Right atrium auricular region (tissue), 2 donors: Measurements from ENCODE around the gene ADCY3. TPM values are rescaled to one million over a fixed set of nuclear protein-coding genes. Genes with fewer than 3 reads are reported as not detected.

Experiments used
- DNase-seq: peaks from one replicate; pipeline ENCODE4 v3.0.0-alpha.2; 2019; ENCODE audit warnings: low spot score
- H3K27ac ChIP-seq, 2 donors: fragments of 200-600 bp; sonication (generic); 1 replicate in 1 of 2; 2 replicates in 1 of 2; pipeline ENCODE4 v1.5.1; 2016 to 2019
- H3K27me3 ChIP-seq, 2 donors: fragments of 200-600 bp; sonication (generic); one replicate each; pipeline versions ENCODE4 v1.5.1 to v1.6.0; 2017 to 2019
- H3K36me3 ChIP-seq: fragments of 200-600 bp; sonication (generic); one replicate; pipeline ENCODE4 v1.5.1; 2016
- H3K4me1 ChIP-seq, 2 donors: fragments of 200-600 bp; sonication (generic); one replicate each; pipeline versions ENCODE4 v1.5.1 to v1.6.0; 2017 to 2019
- H3K4me3 ChIP-seq, 2 donors: fragments of 200-600 bp; sonication (generic); 1 replicate in 1 of 2; 2 replicates in 1 of 2; pipeline ENCODE4 v1.5.1; 2017 to 2019; ENCODE audit warnings: mild to moderate bottlenecking in 1 of 2, moderate library complexity in 1 of 2
- H3K9me3 ChIP-seq, 2 donors: fragments of 200-600 bp; sonication (generic); one replicate each; pipeline ENCODE4 v1.5.1; 2019
- total RNA-seq, 2 donors: library from RNA; depleted of rRNA; stranded (reverse); fragments of >200 nt; gene quantifications; one replicate each; pipeline ENCODE4 v1.1.0, GENCODE V29; 2016
- TF ChIP-seq, protein P1 (sequence below), 2 donors: fragments of 200-600 bp; sonication (generic); IDR thresholded peaks; one replicate each; pipeline ENCODE4 v1.5.1; 2019; ENCODE audit warnings: antibody characterized with exemption in 2 of 2

The ADCY3 gene
- total RNA-seq, 2 donors from 2014 or later = 14.1 to 28.4 TPM

DNA sequence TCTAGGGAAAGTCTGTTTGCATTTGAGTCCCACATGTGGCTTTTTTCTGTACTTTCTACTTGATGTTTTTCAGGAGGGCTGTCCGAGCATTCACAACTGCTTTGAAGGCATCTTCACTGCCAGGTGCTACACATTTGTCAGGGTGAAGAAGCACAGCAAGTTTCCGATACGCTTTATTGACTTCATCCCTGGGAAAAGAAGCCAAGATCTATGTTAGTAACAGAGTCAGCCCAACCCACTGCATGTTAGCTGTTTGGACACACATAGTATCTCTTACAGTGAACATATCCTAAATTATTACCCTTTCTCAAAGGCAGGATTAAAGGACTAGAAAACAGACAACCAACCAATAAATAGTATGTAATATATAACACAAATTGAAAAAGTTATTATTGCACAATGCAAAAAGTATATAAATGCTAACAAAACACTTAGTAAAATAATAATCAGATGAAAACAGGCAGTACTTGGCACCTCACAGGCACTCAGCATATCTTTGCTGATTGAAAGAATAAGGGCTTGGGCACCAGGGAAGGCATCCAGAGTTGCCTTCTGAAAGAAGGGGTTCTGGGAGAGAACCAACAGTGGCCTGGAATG is 27.6 kb upstream of the ADCY3 start:
- Histone ChIP-seq H3K4me1 (no peaks in the 10 kb centered on the region), H3K36me3 (peaks cover 31% of the 10 kb centered on the region), H3K27ac (no peak overlapping the region), H3K4me3 (no peak overlapping the region), H3K9me3 (no peaks in the 10 kb centered on the region), H3K27me3 (no peaks in the 10 kb centered on the region)
- DNase-seq = no peak
- TF ChIP-seq, protein P1, sequence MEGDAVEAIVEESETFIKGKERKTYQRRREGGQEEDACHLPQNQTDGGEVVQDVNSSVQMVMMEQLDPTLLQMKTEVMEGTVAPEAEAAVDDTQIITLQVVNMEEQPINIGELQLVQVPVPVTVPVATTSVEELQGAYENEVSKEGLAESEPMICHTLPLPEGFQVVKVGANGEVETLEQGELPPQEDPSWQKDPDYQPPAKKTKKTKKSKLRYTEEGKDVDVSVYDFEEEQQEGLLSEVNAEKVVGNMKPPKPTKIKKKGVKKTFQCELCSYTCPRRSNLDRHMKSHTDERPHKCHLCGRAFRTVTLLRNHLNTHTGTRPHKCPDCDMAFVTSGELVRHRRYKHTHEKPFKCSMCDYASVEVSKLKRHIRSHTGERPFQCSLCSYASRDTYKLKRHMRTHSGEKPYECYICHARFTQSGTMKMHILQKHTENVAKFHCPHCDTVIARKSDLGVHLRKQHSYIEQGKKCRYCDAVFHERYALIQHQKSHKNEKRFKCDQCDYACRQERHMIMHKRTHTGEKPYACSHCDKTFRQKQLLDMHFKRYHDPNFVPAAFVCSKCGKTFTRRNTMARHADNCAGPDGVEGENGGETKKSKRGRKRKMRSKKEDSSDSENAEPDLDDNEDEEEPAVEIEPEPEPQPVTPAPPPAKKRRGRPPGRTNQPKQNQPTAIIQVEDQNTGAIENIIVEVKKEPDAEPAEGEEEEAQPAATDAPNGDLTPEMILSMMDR (IDR thresholded peaks at IDR 0.05) = no peak

DNA sequence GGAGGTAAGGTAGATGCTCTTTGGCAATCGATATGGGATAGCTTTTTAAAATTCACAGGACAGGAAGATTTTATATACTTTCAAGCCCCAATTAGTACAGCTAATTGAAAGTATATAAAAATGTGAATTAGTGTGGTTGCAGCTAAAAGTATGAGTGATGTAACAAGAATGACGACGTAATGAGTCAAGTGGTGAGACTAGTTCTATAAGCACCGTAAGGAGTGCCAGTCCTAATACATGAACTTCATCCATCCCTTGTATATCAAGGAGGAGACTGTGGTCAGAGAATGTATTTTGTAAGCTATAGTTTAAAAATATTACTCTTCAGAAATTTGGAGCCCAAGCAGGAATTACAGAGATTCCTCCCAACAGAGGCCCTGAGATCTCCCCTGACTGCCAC is 25.9 kb upstream of the ADCY3 start:
- no peaks in the 10 kb centered on the region for H3K4me1 ChIP-seq
- peaks cover 20% of the 10 kb centered on the region for H3K36me3 ChIP-seq
- no peak for DNase-seq
- no peaks in the 10 kb centered on the region for H3K27me3 ChIP-seq
- no peaks in the 10 kb centered on the region for H3K9me3 ChIP-seq
- TF ChIP-seq, protein P1 (IDR thresholded peaks at IDR 0.05) = no peak
- H3K27ac ChIP-seq = no peak overlapping the region
- no peak overlapping the region for H3K4me3 ChIP-seq

DNA sequence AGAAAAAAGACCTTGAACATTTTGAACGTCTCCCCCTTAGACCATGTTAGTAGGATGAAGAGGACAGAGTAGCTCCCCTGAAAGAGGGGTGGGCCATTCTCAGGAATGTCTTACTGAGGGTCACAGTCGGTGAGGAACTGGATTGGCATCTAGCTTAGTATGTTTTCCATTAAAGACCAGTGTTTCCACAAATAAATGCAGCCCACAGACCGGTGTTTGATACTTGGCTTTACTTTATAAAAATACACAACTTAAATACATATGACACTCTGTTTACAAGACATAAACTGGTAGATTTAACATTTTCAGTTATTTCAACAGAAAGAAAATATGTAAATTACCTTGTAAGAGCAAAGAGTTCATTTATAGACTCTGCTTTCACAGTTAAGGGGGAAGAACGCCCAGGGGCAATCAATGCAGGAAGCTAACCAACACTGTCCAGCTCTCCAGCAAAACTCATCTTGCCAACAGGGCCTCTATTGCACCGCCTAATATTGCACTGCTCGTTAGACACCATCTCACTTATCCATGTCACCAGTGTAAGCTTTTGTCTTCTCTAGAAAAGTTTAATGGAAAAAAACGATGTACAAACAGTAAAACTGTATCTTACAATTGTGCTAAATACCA is 23.5 kb upstream of the ADCY3 start:
- TF ChIP-seq, protein P1 (IDR thresholded peaks at IDR 0.05) = no peak
- H3K36me3 ChIP-seq = peaks cover 19% of the 10 kb centered on the region
- H3K4me3 ChIP-seq = no peak overlapping the region
- no peaks in the 10 kb centered on the region for H3K27me3 ChIP-seq
- no peak overlapping the region for H3K27ac ChIP-seq
- H3K9me3 ChIP-seq = no peaks in the 10 kb centered on the region
- no peak for DNase-seq
- H3K4me1 ChIP-seq = no peaks in the 10 kb centered on the region

DNA sequence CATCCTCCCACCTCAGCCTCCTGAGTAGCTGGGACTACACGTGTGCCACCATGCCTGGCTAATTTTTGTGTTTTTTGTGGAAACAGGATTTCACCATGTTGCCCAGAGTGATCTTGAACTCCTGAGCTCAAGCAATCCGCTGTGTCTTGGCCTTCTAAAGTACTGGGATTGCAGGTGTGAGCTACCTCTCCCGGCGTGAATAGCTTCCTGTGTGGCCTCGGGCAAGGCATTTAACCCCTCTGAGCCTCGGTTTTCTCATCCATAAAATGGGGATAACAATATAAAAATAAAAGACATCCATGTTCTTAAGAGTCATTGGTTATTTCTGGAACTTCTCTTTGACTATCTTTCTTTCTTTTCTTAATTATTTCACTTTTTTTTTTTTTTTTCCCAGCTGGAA is 19.3 kb upstream of the ADCY3 start:
- no peak overlapping the region for H3K4me3 ChIP-seq
- TF ChIP-seq, protein P1 (IDR thresholded peaks at IDR 0.05) = no peak
- DNase-seq = no peak
- no peak overlapping the region for H3K27ac ChIP-seq
- H3K36me3 ChIP-seq = no peaks in the 10 kb centered on the region
- no peaks in the 10 kb centered on the region for H3K27me3 ChIP-seq
- no peaks in the 10 kb centered on the region for H3K9me3 ChIP-seq
- no peaks in the 10 kb centered on the region for H3K4me1 ChIP-seq

DNA sequence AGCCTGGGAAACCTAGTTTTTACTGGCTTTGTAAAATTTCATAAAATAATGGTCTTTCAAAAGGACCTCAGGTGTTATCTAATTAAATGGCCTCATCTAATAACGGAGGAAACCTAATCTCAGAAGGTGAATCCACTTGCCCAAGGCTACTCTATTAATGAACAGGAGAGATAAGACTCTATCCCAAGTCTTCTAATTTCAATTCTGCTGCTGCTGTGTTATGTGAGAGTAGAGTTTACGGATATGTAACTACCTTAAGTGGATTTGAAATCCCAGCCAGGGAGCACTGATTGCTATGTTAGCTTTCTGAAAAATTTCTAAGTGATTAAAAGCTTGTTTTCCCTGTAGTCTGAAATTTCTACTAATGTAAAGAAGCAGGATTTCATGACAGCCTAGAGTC is 17.2 kb upstream of the ADCY3 start:
- TF ChIP-seq, protein P1 (IDR thresholded peaks at IDR 0.05) = no peak
- H3K36me3 ChIP-seq = no peaks in the 10 kb centered on the region
- no peaks in the 10 kb centered on the region for H3K9me3 ChIP-seq
- no peak for DNase-seq
- no peak overlapping the region for H3K4me3 ChIP-seq
- no peak overlapping the region for H3K27ac ChIP-seq
- no peaks in the 10 kb centered on the region for H3K27me3 ChIP-seq
- H3K4me1 ChIP-seq = no peaks in the 10 kb centered on the region

DNA sequence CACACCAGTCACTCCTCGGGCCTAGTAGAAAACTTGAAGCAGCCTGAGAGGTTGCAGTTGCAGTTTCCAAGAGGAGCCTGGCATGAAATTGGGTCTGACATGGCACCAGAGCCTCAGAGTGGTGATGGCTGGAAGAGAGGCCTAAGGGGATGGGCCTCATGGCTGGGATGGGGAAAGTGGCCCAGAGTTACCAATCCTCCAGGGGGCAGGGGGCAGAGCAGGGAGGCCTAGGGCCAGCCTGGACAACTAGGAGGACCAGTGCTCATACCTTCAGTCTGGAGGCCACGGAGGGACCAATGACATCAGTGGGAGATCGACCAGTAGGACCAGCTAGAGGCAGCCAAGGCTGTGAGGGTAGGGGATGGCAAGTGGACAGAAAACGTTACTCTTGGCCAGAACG is 15.1 kb upstream of the ADCY3 start:
- Histone ChIP-seq H3K27me3 (no peaks in the 10 kb centered on the region), H3K36me3 (no peaks in the 10 kb centered on the region), H3K27ac (no peak overlapping the region), H3K4me3 (no peak overlapping the region), H3K9me3 (no peaks in the 10 kb centered on the region), H3K4me1 (peaks cover 0 to 6% of the 10 kb centered on the region in 2 donors)
- no peak for DNase-seq
- TF ChIP-seq, protein P1 (IDR thresholded peaks at IDR 0.05) = no peak
